CD4-positive, alpha-beta T cell treated with Interleukin-1 beta for 1 hour (primary cell): Measurements from ENCODE around the gene STIP1.
A peak's percentile ranks its signal among the peaks of the same experiment; 100 is the strongest.
"Not testable (repeated sequence)": the region's sequence is repeated elsewhere in the genome, so short reads cannot be mapped to it uniquely, and the experiment has no call there.

Experiments used
- DNase-seq, 2 donors: peaks; one replicate each; pipeline ENCODE4 v3.0.0-alpha.2; 2020 to 2022

The STIP1 gene

DNA sequence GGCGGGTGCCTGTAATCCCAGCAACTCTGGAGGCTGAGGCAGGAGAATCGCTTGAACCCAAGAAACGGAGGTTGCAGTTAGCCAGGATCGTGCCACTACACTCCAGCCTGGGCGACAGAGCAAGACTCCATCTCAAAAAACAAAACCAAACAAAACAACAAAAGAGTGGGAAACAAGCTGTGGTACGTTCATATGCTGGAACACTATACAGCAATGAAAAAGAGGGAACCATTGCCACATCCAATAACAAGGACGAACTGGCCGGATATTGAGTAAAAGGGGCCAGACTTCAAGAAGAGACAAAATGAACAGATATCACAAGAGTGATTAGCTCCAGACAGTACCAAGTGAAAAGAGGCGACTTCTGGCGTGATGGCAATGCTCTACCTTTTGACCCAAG is 24.9 kb upstream of the STIP1 start:
- DNase-seq, result no peak

DNA sequence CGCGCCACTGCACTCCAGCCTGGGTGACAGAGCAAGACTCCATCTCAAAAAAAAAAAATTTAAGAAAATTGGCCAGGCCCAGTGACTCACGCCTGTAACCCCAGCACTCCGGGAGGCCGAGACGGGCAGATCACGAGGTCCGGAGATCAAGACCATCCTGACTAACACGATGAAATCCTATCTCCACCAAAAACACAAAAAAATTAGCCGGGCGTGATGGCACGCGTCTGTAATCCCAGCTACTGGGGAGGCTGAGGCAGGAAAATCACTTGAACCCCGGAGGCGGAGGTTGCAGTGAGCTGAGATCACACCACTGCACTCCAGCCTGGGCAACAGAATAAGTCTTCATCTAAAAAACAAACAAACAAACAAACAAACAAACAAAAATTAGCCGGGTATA is 23.2 kb upstream of the STIP1 start:
- not testable (repeated sequence) for DNase-seq

DNA sequence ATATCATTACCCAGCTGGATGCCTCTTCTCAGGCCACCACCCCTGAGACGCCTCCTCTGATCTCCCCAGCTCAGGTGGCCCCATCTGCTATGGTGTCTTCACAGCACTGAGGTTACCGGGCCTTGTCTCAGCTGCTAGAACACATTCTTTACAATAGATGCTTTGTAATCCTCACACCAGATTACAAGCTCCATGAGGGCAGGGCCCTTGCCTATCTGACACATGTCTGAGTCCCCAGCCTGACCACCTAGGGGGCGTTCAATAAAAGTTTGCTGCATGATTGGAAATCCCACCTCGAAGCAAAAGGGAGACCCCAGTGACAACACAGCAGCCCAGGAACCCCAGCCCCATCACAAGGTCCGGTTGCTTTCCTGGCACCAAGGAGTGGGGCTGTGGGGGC is 22.0 kb upstream of the STIP1 start:
- DNase-seq, result no peak

DNA sequence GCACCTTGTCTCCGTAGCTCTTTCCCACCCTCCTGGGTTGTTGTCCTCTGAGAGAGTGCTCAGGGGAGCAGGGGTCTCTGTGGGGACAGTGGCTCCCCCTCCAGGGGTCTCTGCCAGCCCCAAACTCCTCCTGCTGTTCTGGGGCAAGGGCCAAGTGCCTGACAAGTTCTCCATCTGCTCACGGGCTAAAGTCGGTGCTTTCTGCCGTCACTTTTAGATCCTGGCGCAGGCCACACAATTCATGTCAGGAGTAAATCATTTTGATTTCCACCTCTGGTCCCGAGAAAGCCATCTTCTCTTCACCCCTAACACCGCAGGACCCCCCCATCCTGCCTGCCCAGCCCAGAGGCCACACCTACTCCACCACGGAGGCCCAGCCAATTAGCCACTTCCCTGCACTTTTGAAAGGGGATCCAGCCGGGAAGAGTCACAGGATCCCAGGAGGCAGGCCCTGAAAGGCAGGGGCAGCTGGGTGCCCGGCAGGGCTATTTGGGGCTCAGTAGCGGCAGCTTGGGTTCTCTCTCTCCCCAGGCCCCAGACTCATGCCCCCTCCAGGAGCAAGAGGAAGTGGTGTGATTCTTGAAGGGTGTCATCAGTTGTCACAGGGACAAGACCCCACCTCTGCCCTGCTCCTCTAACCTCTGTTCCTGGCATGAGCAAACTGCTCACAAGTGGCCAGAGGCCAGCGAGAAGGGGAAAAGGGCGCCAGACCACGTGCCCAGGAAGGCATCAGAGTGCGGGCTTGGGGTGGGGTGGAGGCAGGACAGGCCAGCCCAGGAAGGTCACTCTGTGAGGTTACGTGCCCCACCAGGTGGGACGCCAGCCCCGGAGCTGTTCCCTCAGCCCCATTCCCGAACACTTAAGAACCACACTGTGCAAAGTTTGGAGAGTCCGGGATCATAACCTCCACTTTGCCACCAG is 21.3 kb upstream of the STIP1 start:
- DNase-seq, result no peak

DNA sequence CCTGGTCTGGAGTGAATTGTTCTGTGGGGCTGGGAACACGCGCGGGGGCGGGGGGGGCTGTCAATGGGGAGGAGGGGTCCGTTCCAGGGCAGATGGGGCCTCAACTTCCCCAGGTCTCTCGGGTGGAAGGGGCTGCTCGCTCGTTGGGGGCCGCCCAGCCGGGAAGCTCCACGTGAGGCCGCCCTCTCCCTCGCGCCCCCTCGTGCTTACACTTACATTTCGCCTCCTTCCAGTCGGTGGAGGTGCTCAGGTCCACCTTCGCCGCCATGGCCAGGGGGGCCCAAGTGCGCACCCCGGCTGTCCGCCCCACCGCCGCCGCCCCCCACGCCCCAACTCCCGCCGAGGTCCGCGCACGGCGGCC is 20.5 kb upstream of the STIP1 start:
- DNase-seq, result no peak

DNA sequence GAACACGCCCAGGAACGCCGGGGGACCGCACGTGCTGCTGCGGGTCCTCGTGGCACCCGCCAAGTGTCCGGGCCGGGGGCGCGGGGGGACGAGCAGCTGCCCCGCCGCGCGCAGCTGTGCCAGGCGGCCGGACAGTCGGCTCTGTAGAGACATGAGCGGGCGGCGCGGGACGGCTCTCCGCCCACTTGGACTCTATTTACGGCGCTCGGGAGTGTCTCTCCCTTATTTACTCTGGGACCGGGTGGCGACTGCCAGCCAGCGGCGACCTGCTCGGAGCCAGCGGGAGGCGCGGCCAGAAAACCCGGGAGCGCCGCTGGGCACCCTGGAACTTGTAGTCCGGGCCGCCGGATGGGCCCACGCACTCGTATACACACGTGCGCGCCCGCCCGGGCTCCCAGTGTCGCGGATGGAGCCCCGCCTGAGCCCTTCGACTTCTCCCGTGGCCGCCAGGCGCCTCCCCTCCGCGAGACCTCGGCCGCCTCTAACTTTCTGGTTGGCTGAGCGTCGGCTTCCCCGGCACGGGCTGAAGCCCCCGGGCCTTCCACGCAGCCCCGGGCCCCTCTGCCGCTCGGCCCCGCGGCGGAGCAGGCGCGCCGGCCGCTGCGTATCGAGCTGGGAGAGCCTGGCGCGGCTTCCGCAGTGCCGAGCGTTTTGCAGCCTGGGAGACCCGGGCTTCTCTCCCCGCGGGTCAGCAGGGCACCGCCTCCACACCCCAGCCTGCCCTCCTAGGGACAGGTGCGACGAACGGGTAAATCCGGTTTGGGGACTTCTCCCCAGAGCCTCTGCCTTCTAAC is 19.9 kb upstream of the STIP1 start, which contains the start of gene MACROD1:
Gene MACROD1 (minus strand): TSS at position 272 of the 794 bp plus-strand sequence. CDS start 119 bp downstream, at position 153.
- DNase-seq, result peak; percentile 79 to 82

DNA sequence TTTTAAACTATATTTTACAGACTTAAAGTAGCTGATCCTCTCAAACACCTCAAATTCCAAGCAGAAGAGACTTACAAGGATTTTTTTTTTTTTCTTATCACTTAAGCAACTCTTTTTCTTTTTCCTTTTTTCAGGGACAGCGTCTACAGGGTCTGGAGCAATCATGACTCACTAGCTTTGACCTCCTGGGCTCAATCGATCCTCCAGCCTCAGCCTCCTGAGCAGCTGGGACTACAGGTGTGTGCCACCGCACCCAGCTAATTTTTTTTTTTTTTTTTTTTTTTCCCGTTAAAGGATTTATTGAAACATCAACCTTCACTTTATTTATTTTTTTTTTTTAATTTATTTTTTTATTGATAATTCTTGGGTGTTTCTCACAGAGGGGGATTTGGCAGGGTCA is 15.6 kb upstream of the STIP1 start:
- DNase-seq, result no peak

DNA sequence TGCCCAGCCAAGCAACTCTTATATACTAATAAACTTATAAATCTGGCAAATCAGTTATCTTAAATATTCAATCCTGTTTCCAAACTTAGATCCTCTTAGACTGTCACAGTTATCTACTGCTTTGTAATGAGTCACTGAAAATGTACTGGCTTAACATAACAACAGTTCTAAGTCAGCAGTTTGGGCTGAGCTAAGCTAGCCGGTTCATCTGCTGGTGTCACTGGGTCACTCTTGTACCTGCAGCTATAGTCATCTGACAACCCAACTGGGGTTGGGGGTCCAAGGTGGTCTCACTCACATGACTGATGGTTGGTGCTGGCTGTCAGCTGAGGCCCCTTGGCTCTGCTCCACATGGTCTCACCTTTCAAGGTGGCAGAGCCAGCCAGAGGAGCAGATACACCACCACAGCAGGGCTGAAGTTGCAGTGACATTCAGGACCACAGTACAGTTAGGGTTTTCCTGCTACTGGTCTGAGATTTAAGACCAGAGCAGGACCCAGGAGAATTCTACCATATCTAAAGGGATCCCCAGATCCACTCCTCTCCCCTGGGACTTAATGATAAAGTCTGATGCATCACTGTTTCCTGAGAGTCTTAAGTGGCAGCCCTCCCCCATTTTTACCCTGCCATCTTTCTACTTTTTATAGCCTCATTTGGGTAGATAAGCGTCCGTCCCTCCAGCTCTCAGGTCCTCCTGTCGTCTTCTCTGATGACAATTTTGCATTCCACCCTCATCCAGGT is 12.2 kb upstream of the STIP1 start:
- DNase-seq, result no peak

DNA sequence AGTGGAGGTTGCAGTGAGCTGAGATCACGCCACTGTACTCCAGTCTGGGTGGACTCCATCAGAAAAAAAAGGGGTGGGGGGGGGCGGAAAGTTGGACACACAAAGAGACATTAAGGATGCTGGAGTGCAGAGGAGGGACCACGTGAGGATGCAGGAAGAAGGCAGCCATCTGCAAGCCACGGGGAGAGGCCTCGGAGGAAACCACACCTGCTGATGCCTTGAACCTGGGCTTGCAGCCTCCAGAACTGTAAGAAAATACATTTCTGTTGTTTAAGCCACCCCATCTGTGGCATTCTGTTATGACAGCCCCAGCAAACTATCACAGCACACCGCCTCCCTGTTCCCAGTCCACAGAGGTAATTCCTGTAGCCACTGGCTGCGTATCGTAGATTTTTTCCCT is 9.2 kb upstream of the STIP1 start:
- DNase-seq, result no peak

DNA sequence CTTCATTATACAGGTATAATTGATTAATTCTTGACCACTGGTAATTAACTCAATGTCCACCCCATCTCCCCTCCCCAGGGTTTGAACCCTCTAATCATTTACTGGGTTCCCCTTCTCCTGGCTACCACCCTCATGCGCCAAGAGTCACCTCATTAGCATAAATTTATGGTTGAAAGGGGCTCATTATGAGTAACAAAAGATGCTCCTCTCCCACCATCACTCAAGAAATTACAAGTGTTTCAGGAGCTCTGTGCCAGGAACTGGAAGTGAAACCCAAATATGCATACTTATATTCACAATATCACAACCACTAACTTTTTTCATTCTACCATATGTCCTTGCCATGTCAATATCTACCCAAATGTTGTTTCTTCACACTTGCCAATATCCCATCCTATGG is 7.8 kb upstream of the STIP1 start:
- DNase-seq, result no peak

DNA sequence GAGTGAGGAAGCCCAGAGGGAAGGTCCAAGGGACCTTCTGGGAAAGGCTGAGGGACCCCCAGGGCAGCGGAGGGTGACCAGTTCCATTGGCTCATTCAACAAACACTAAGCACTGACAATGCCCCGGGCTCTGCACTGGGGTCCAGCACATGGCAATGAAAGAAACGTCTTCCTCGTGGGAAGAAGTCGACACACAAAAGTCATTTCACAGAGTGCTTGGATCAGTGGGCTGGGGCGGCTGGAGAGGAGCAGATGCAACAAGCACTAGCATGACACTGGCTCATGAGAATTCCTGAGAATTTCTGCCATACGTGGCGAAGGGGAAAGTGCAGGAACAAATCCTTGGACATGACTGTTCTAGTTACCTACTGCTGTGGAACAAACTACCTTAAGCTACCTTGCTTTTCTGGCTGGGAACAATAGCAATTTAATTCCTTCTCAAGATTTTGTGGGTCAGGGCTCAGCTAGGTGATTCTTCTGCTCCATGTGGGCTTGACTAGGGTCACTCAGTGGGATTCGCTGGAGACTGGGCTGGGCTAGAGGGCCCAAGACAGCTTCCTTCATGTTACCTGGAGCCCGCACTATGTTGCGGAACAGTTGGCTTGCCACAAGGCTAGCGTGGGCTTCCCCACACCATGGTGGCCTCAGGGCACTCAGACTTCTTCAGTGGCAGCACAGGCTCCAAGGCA is 6.9 kb upstream of the STIP1 start:
- DNase-seq, result no peak

DNA sequence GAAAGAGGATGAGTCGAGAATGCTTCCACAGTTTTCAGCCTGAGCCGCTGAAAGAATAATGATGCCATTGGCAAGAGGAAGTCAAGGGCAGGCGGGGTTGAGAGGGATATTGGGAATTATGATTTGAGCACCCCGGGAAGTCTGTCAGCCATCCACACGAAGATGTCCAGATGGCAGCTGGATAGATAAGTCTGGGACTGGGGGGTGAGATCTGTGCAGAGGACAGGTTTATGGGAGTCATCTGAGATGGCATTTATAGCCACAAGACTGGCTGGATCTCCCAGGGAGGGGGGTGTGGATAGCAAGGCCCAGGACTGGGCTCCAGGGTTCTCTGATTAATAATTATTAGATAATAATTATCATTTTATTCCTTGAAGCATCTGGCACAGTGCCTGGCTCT is 5.1 kb upstream of the STIP1 start:
- DNase-seq, result no peak

DNA sequence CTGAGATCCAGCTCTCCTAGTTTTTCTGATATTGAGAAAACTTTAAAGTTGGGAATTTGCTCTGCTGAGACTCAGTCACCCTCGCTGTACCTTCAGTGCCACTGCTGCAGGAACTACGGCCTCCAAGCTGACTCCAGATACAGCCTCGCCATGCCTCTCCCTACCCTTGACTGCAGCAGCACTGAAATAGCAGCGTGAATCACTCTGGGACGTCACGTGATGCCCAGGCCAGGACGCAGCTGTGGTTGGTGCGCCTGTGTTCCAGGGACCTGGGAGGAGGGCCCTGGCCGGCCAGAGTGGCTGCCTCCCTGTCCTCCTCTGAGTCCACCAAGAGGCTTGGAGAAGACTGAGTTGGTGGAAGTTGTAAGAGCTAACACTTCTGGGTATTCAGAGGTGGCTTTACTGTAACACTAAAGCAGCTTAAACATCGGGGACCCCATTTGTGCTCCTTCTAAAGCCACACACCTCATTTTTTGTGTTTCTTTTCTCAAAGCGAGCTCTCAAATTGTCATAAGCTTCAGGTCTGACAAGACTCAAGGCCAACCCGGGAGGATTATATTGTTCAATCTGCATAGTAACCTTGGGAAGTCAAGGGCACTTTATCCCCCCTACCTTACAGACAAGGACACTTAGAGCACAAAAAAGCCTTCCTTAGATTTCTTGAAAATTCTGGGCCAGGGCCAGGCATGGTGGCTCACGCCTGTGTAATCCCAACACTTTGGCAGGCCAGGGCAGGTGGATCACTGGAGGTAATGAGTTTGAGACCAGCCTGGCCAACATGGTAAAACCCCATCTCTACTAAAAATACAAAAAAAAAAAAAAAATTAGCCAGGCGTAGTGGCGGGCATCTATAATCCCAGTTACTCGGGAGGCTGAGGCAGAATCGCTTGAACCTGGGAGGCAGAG is 4.2 kb upstream of the STIP1 start:
- peak; percentile 25 to 68 for DNase-seq

DNA sequence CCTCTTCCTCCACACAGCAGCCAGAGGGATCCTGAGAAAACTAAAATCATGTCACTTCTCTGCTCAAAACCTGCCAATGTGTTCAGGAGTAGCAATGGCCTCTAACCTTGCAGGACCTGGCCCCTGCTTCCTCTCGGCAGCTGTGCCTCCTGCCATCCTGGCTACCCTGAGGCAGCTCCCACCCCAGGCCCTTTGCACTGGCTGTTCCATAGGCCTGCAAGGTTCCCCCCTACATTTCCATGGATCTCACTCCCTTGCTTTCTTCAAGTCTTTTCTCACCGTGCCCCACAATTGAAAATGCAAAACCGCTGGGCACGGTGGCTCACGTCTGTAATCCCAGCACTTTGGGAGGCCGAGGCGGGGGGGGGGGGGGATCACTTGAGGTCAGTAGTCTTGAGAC is 2.1 kb upstream of the STIP1 start:
- no peak for DNase-seq

DNA sequence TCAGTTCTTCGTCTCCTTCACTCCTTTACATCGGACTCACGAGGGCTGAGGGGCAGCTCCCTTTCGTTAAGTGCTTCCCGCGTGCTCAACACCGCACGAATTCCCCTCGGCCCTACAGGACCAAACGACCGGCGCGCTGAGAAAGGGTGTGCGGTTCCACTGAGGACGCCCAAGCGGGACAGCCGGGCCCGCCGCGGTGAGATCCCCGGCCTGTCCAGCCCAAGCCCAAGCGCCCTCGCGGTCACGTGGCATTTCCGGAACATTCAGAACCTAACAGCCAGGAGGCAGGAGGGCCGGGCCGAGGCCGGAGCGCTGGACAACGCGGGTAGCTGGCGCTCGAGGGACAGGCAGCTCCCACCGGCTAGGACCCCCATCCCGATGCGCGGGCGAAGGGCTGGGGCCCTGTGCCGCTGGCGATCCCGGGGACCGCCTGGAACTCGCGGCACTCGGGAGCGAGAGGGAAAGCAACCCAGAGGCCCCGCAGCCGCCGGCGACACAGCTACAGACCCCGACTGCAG is 737 bp upstream of the STIP1 start:
- no peak for DNase-seq

DNA sequence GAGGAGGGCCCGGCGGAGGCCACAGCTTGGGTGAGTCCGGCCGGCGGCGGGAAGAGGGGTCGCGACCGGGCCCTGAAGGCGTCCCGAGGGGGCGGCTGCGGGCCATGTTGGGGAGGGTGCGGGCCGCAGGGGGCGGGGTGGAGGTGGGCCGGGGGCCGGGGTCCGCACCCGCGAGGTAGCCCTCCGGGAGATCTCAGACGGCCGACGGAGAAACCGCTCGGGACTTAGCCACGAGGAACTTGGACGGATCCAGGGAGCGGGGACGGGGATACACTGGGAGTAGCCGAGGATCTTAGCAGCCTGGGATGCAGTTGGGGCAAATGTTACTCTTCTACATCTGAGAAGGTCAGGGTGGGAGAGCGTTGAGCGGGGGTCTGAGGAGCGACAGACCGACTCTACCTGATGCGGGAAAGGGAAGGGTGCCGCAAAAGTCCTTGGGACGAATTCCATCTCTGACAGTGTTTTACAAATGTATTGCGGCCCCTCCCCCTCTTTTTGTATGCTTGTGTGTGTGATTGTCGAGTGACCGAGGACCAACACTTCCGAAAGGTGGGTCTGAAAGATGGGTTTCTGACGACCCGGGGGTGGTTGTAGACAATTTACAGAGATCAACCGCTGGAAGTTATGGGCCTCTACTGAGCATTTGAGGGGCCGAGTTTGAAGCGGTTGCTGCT is 658 bp downstream of the STIP1 start:
- DNase-seq, result peak in 1 of 2 donors; percentile 44

DNA sequence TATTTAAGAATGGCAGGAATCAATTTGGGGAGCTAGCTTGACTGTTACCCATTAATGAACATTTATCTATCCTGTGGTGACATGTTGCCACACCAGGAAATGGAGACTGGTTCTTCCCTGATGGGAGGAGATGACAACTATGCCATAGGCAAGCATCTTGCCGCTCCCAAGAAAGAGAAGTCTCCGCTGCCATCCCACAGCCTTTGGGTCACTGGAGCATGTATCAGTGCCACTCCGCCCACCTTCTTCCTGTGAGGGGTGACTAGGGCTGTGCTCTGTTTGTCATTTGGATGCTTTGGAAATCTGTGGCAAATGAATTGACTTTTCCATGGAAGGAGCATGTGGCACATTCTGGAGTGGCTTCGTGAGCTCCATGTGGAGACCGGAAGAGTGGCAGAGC is 6.5 kb downstream of the STIP1 start:
- DNase-seq, result no peak

DNA sequence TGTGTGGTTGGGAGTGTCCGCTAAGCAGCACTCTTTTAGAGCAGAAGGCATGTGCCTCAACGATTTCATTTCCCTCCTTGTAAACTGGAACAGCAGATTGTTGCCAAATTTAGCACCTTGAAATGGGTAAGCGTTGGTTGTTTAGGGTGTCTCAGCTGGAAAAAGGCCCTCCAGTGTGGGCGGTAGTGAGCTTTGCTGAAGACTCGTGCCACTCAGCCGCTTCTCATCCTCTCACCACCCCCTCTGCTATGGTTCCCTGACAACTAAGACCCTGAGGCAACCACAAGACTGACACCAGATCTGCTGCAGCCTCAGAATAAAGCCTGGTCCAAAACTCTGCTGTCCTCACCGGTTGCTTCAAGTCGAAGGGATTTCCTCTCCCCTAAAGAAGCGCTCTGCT is 10.7 kb downstream of the STIP1 start:
- no peak for DNase-seq

DNA sequence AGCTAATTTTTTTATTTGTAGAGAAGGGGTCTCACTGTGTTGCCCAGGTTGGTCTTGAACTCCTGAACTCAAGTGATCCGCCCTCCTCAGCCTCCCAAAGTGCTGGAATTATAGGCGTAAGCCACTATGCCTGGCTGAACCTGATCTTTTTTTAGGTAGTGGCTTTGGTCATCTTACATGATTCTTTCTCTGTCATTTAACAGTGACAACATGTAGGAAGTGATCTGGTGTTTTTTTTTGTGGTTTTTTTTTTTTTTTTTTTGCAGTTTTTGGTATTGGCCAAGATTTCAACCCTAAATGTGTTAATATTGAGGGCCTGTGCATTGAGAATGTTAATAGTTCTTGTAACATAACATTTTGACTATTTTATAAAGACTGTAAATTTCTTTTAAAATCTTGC is 12.5 kb downstream of the STIP1 start:
- DNase-seq, result no peak

DNA sequence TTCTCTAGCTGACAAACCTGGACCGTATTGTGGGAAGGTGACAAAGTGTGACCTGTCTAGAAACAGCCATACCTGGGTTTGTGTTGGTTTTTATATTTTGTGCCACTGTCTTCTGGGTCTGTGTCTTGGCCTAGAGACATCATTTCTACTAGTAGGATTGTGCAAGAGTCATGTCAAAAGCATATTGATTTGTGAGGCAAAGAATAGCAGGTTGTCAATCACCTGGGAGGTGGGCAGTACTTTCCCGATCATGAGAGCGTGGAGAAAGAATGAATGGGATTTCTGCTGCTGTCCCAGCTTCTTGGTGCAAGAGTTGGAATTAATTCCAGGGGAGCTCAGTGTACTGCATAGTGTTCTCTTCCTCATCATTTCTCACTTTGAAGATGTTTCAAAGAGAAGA is 15.6 kb downstream of the STIP1 start:
- DNase-seq, result no peak

DNA sequence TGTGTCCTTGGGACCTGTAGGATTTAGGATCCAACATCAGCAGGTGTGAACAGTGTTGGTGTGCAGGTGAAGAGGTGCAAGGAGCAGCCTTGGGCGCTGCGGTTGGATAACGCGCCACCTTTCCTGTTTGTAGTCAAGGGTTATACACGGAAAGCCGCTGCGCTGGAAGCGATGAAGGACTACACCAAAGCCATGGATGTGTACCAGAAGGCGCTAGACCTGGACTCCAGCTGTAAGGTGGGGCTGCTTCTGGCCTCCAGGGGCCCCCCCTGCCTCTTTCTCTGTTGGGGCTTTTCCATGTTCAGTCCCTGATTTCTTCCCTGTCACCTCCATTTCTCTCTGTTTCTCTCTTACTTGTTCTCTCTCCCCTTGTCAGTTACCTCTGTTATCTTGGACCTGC is 17.0 kb downstream of the STIP1 start:
- no peak for DNase-seq
